Neural cell (in vitro differentiated cells): Measurements from ENCODE around the gene SFI1.

Experiments used
- CTCF ChIP-seq: fragments of 450-650 bp; IDR thresholded peaks from 2 replicates; pipeline ENCODE4 v1.5.1; 2014; ENCODE audit warnings: antibody characterized with exemption, mild to moderate bottlenecking, moderate library complexity; ENCODE audit not compliant: poor library complexity, severe bottlenecking
- EP300 ChIP-seq: fragments of 450-650 bp; conservative IDR thresholded peaks from 2 replicates; pipeline ENCODE4 v1.6.1; 2014; ENCODE audit warnings: antibody characterized with exemption, mild to moderate bottlenecking, moderate library complexity; ENCODE audit not compliant: poor library complexity, severe bottlenecking
- EZH2 ChIP-seq: fragments of 200-600, 300-800 bp; shearing (Covaris generic), sonication (generic); IDR thresholded peaks from 2 replicates; pipeline ENCODE4 v1.6.1; 2014; ENCODE audit warnings: antibody characterized with exemption, low read length, borderline replicate concordance, mild to moderate bottlenecking; ENCODE audit not compliant: insufficient read depth, poor library complexity, severe bottlenecking
- POLR2AphosphoS5 ChIP-seq: IDR thresholded peaks from 2 replicates; pipeline ENCODE4 v1.6.1; 2012
- TAF1 ChIP-seq: IDR thresholded peaks from 2 replicates; pipeline ENCODE4 v1.6.1; 2012; ENCODE audit warnings: low read depth

DNA sequence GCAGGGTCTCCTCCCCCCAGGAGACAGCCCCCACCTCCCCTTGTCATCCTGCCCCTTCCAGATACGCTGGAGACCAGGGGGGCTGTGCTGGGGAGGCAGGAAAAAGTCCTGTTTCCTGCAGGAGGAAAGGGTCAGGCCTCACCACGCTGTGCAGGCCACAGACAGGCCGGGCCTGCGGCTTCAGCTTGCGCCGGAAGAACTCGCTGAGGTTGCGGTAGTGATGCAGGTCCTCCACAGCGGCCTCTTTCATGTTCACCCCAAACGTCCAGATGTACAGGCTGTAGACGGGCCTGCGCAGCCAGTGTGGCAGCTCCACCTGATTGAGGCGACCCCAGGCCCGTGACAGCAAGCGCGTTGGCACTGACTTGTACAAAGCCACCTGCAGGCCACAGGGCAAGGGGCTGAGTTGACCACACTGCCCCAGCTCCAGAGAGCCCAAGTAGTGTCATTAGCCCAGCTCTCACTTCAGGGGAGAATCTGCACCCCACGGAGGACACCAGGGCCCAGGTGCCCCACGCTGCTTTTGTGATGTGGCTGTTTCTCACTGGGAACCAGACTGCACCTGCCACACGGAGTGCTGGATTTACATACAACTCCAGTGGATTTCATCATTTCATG is 125.3 kb downstream of the SFI1 start:
- TF ChIP-seq CTCF, result no peak
- TF ChIP-seq EZH2, result no peak
- TF ChIP-seq POLR2AphosphoS5, result no peak
- TF ChIP-seq TAF1, result no peak
- TF ChIP-seq EP300, result no peak
